ENCODE data around the gene GHSR. TPM values are rescaled to one million over a fixed set of nuclear protein-coding genes. Genes with fewer than 3 reads are reported as not detected.

Gene GHSR
- total and polyA plus RNA-seq, 8 donors: 0.37 TPM; not detected in 7

DNA sequence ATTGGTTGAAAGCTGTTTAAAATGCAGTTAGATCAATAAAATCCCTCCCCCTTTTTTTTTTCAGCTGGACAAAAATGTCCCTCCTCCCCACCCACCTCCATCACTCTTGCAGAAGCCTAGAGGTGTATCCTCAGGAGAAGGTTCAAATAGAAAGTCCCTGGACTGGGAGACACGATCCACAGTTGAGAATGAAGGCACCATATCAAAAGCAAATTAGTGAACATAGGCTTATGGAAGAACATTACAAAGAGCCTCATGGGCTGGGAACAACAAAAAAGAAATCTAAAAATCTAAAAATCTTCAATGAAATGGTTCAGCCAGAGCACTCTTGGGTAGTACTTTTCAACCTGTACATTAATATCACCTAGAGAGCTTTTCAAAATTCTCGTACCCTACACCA is 46.2 kb downstream of the GHSR start:
- Histone ChIP-seq H3K27ac (no peak overlapping the region), H3K4me3 (no peak overlapping the region), H3K36me3 (peaks cover 0 to 51% (median 45%) of the 10 kb centered on the region in 4 donors), H3K4me1 (no peaks in the 10 kb centered on the region), H3K9me3 (no peaks in the 10 kb centered on the region), H3K27me3 (no peaks in the 10 kb centered on the region)
- TF ChIP-seq POLR2AphosphoS5 (IDR thresholded peaks at IDR 0.05) (no peak), POLR2A (IDR thresholded peaks at IDR 0.05) (no peak), EP300 (IDR thresholded peaks at IDR 0.05) (no peak)
- TF ChIP-seq, protein P1, sequence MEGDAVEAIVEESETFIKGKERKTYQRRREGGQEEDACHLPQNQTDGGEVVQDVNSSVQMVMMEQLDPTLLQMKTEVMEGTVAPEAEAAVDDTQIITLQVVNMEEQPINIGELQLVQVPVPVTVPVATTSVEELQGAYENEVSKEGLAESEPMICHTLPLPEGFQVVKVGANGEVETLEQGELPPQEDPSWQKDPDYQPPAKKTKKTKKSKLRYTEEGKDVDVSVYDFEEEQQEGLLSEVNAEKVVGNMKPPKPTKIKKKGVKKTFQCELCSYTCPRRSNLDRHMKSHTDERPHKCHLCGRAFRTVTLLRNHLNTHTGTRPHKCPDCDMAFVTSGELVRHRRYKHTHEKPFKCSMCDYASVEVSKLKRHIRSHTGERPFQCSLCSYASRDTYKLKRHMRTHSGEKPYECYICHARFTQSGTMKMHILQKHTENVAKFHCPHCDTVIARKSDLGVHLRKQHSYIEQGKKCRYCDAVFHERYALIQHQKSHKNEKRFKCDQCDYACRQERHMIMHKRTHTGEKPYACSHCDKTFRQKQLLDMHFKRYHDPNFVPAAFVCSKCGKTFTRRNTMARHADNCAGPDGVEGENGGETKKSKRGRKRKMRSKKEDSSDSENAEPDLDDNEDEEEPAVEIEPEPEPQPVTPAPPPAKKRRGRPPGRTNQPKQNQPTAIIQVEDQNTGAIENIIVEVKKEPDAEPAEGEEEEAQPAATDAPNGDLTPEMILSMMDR (IDR thresholded peaks at IDR 0.05): no peak
- 47 to 99% (median 96%) methylated on average over 2 of the region's 2 CpGs for WGBS, 5 donors
- intact Hi-C loops (cut with DNase I; ENCODE audit: low total_unique reads): no loop called here
- no peak for DNase-seq

- intact Hi-C loops (cut with DNase I; ENCODE audit: low total_unique reads): no loop called here
- H3K27me3 ChIP-seq: no peaks in the 10 kb centered on the region
- no peaks in the 10 kb centered on the region for H3K4me1 ChIP-seq
- no peaks in the 10 kb centered on the region for H3K9me3 ChIP-seq
- H3K27ac ChIP-seq: no peak overlapping the region
- whole genome bisulfite sequencing, 5 donors: 91 to 96% (median 91%) methylated on average over 4 of the region's 4 CpGs
- DNase-seq: no peak
- peaks cover 0 to 73% (median 55%) of the 10 kb centered on the region in 4 donors for H3K36me3 ChIP-seq
- no peak overlapping the region for H3K4me3 ChIP-seq
- no peak for TF ChIP-seq POLR2A (IDR thresholded peaks at IDR 0.05)
- TF ChIP-seq, protein P1 (IDR thresholded peaks at IDR 0.05): no peak
- TF ChIP-seq EP300 (IDR thresholded peaks at IDR 0.05): no peak
- TF ChIP-seq POLR2AphosphoS5 (IDR thresholded peaks at IDR 0.05): no peak
Measured at GRCh38 chr3:172398484-172398883, 49.8 kb downstream of the GHSR start.

DNA sequence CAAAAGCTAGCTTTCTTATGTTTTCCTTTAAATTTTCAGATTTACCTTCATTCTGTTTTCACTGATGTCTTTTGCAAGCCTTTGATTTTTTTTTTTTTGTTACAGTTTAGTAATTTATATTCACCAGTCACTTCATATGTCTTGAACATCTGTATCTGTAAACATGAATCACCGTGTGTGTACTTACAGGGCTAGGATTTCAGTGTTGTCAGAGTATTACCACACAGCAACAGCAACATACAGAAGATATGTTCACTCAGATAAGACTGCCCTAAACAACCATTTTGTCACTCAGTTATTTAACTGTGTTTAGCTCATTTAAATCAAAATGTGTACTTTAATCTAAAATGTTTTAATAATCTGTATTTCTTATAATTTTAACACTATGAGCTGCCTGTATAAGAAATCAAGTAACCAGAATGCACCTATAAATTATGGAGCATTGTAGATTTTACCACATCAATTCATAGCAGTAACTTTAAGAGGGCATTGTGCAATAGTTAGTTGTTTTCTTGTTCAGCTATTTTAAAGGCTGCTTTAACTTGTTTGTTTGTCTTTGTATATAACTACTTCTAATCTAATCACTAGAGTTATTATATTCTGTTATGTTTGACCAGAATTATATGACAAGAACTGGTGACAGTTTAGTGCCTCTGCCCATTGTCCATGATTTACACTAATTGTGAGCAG is 50.4 kb downstream of the GHSR start:
- intact Hi-C loops (cut with DNase I; ENCODE audit: low total_unique reads): no loop called here
- no peak overlapping the region for H3K4me3 ChIP-seq
- WGBS, 5 donors: 26 to 43% (median 35%) methylated on average over 1 of the region's 1 CpG
- DNase-seq: no peak
- no peaks in the 10 kb centered on the region for H3K27me3 ChIP-seq
- no peaks in the 10 kb centered on the region for H3K9me3 ChIP-seq
- H3K36me3 ChIP-seq: peaks cover 0 to 73% (median 55%) of the 10 kb centered on the region in 4 donors
- no peaks in the 10 kb centered on the region for H3K4me1 ChIP-seq
- H3K27ac ChIP-seq: no peak overlapping the region
- TF ChIP-seq POLR2A (IDR thresholded peaks at IDR 0.05): no peak
- TF ChIP-seq, protein P1 (IDR thresholded peaks at IDR 0.05): no peak
- TF ChIP-seq POLR2AphosphoS5 (IDR thresholded peaks at IDR 0.05): no peak
- no peak for TF ChIP-seq EP300 (IDR thresholded peaks at IDR 0.05)

GRCh38 chr3:172396400-172396799 is 51.9 kb downstream of the GHSR start:
- 80 to 88% (median 85%) methylated on average over 7 of the region's 7 CpGs for WGBS, 5 donors

More at GRCh38 chr3:172396400-172396799, 51.9 kb downstream of the GHSR start:
- intact Hi-C loops (cut with DNase I; ENCODE audit: low total_unique reads): no loop called here
- no peak for DNase-seq
- peaks cover 0 to 64% (median 45%) of the 10 kb centered on the region in 4 donors for H3K36me3 ChIP-seq
- H3K27ac ChIP-seq: no peak overlapping the region
- peaks cover 0 to 6% (median 2%) of the 10 kb centered on the region in 4 donors for H3K4me1 ChIP-seq
- TF ChIP-seq POLR2AphosphoS5 (IDR thresholded peaks at IDR 0.05) (no peak), POLR2A (IDR thresholded peaks at IDR 0.05) (no peak), EP300 (IDR thresholded peaks at IDR 0.05) (no peak)
- TF ChIP-seq, protein P1 (IDR thresholded peaks at IDR 0.05): no peak
- H3K27me3 ChIP-seq: no peaks in the 10 kb centered on the region
- no peaks in the 10 kb centered on the region for H3K9me3 ChIP-seq
- no peak overlapping the region for H3K4me3 ChIP-seq
